ENCODE measurements around the gene ATXN3.

ATXN3 gene

GRCh38 chr14:92033433-92033832, 72.9 kb downstream of the ATXN3 start:
- H3K27me3 ChIP-seq (ENCODE audit: control insufficient read depth, insufficient read depth, low read length), result no peaks in the 10 kb centered on the region
- H3K9ac ChIP-seq (ENCODE audit: low read length), result no peak overlapping the region
- H3K36me3 ChIP-seq (ENCODE audit: control insufficient read depth, low read depth, low read length), result peaks cover 4% of the 10 kb centered on the region
- H3K9me3 ChIP-seq (ENCODE audit: control insufficient read depth, low read depth, low read length), result no peaks in the 10 kb centered on the region
- H3K27ac ChIP-seq (ENCODE audit: low read length), result no peak overlapping the region
- H3K4me3 ChIP-seq (ENCODE audit: low read length), result no peak overlapping the region
- H3K4me1 ChIP-seq (ENCODE audit: control insufficient read depth, low read depth, low read length), result no peaks in the 10 kb centered on the region

GRCh38 chr14:92026548-92027190, 79.7 kb downstream of the ATXN3 start:
- Histone ChIP-seq H3K9me3 (ENCODE audit: control insufficient read depth, low read depth, low read length) (no peaks in the 10 kb centered on the region), H3K4me1 (ENCODE audit: control insufficient read depth, low read depth, low read length) (no peaks in the 10 kb centered on the region), H3K36me3 (ENCODE audit: control insufficient read depth, low read depth, low read length) (peaks cover 14% of the 10 kb centered on the region), H3K27ac (ENCODE audit: low read length) (no peak overlapping the region), H3K9ac (ENCODE audit: low read length) (no peak overlapping the region), H3K27me3 (ENCODE audit: control insufficient read depth, insufficient read depth, low read length) (no peaks in the 10 kb centered on the region), H3K4me3 (ENCODE audit: low read length) (no peak overlapping the region)

- Histone ChIP-seq H3K36me3 (ENCODE audit: control insufficient read depth, low read depth, low read length) (peaks cover 10% of the 10 kb centered on the region), H3K27ac (ENCODE audit: low read length) (no peak overlapping the region), H3K4me3 (ENCODE audit: low read length) (no peak overlapping the region), H3K27me3 (ENCODE audit: control insufficient read depth, insufficient read depth, low read length) (no peaks in the 10 kb centered on the region), H3K9me3 (ENCODE audit: control insufficient read depth, low read depth, low read length) (no peaks in the 10 kb centered on the region), H3K4me1 (ENCODE audit: control insufficient read depth, low read depth, low read length) (no peaks in the 10 kb centered on the region), H3K9ac (ENCODE audit: low read length) (no peak overlapping the region)
These were observed 84.3 kb downstream of the ATXN3 start for GRCh38 chr14:92022036-92022435.

GRCh38 chr14:92021523-92021922, 84.9 kb downstream of the ATXN3 start:
- Histone ChIP-seq H3K4me3 (ENCODE audit: low read length) (no peak overlapping the region), H3K36me3 (ENCODE audit: control insufficient read depth, low read depth, low read length) (peaks cover 10% of the 10 kb centered on the region), H3K9me3 (ENCODE audit: control insufficient read depth, low read depth, low read length) (no peaks in the 10 kb centered on the region), H3K27me3 (ENCODE audit: control insufficient read depth, insufficient read depth, low read length) (no peaks in the 10 kb centered on the region), H3K9ac (ENCODE audit: low read length) (no peak overlapping the region), H3K27ac (ENCODE audit: low read length) (no peak overlapping the region), H3K4me1 (ENCODE audit: control insufficient read depth, low read depth, low read length) (no peaks in the 10 kb centered on the region)

- H3K4me1 ChIP-seq (ENCODE audit: control insufficient read depth, low read depth, low read length), result no peaks in the 10 kb centered on the region
- H3K36me3 ChIP-seq (ENCODE audit: control insufficient read depth, low read depth, low read length), result peaks cover 24% of the 10 kb centered on the region
- H3K27me3 ChIP-seq (ENCODE audit: control insufficient read depth, insufficient read depth, low read length), result no peaks in the 10 kb centered on the region
- no peaks in the 10 kb centered on the region for H3K9me3 ChIP-seq (ENCODE audit: control insufficient read depth, low read depth, low read length)
- H3K4me3 ChIP-seq (ENCODE audit: low read length), result no peak overlapping the region
- no peak overlapping the region for H3K27ac ChIP-seq (ENCODE audit: low read length)
- H3K9ac ChIP-seq (ENCODE audit: low read length), result no peak overlapping the region
These were observed 92.3 kb downstream of the ATXN3 start for GRCh38 chr14:92014040-92014439.

- no peaks in the 10 kb centered on the region for H3K27me3 ChIP-seq (ENCODE audit: control insufficient read depth, insufficient read depth, low read length)
- no peak overlapping the region for H3K4me3 ChIP-seq (ENCODE audit: low read length)
- H3K9ac ChIP-seq (ENCODE audit: low read length), result no peak overlapping the region
- peaks cover 28% of the 10 kb centered on the region for H3K36me3 ChIP-seq (ENCODE audit: control insufficient read depth, low read depth, low read length)
- no peak overlapping the region for H3K27ac ChIP-seq (ENCODE audit: low read length)
- no peaks in the 10 kb centered on the region for H3K9me3 ChIP-seq (ENCODE audit: control insufficient read depth, low read depth, low read length)
- no peaks in the 10 kb centered on the region for H3K4me1 ChIP-seq (ENCODE audit: control insufficient read depth, low read depth, low read length)
These were observed 94.1 kb downstream of the ATXN3 start for GRCh38 chr14:92012121-92012748.

GRCh38 chr14:92010644-92011043, 95.7 kb downstream of the ATXN3 start:
- H3K9ac ChIP-seq (ENCODE audit: low read length), result no peak overlapping the region
- H3K36me3 ChIP-seq (ENCODE audit: control insufficient read depth, low read depth, low read length), result peaks cover 23% of the 10 kb centered on the region
- H3K27me3 ChIP-seq (ENCODE audit: control insufficient read depth, insufficient read depth, low read length), result no peaks in the 10 kb centered on the region
- H3K27ac ChIP-seq (ENCODE audit: low read length), result no peak overlapping the region
- H3K4me1 ChIP-seq (ENCODE audit: control insufficient read depth, low read depth, low read length), result no peaks in the 10 kb centered on the region
- no peaks in the 10 kb centered on the region for H3K9me3 ChIP-seq (ENCODE audit: control insufficient read depth, low read depth, low read length)
- no peak overlapping the region for H3K4me3 ChIP-seq (ENCODE audit: low read length)

- Histone ChIP-seq H3K36me3 (ENCODE audit: control insufficient read depth, low read depth, low read length) (peaks cover 27% of the 10 kb centered on the region), H3K9ac (ENCODE audit: low read length) (no peak overlapping the region)
These were observed 96.8 kb downstream of the ATXN3 start for GRCh38 chr14:92009604-92010003.

More at GRCh38 chr14:92009604-92010003, 96.8 kb downstream of the ATXN3 start:
- Histone ChIP-seq H3K27me3 (ENCODE audit: control insufficient read depth, insufficient read depth, low read length) (no peaks in the 10 kb centered on the region), H3K27ac (ENCODE audit: low read length) (no peak overlapping the region), H3K4me1 (ENCODE audit: control insufficient read depth, low read depth, low read length) (no peaks in the 10 kb centered on the region), H3K9me3 (ENCODE audit: control insufficient read depth, low read depth, low read length) (no peaks in the 10 kb centered on the region), H3K4me3 (ENCODE audit: low read length) (no peak overlapping the region)

Measured in iPS-18a (cell line).